Measurements from ENCODE around the gene ZSWIM9. TPM values are rescaled to one million over a fixed set of nuclear protein-coding genes. Genes with fewer than 3 reads are reported as not detected.
A peak's percentile ranks its signal among the peaks of the same experiment; 100 is the strongest.

ZSWIM9 gene
- total RNA-seq, 4 donors from 2014 or later = 0.59 to 13.2 (median 4.2) TPM

GRCh38 chr19:48137411-48137810 lies 33.1 kb upstream of the ZSWIM9 start:
- no peak overlapping the region for H3K27ac ChIP-seq
- no peak for TF ChIP-seq CTCF (IDR thresholded peaks at IDR 0.05)
- no peak for TF ChIP-seq POLR2A (IDR thresholded peaks at IDR 0.05)
- no peak overlapping the region for H3K4me3 ChIP-seq
- H3K36me3 ChIP-seq = no peaks in the 10 kb centered on the region
- H3K4me1 ChIP-seq = no peaks in the 10 kb centered on the region
- DNase-seq = no peak
- H3K9me3 ChIP-seq = no peaks in the 10 kb centered on the region
- intact Hi-C loops (cut with DNase I; ENCODE audit: low total_unique reads) = no loop called here
- no peaks in the 10 kb centered on the region for H3K27me3 ChIP-seq

GRCh38 chr19:48139053-48139452 lies 31.4 kb upstream of the ZSWIM9 start:
- Histone ChIP-seq H3K9me3 (no peaks in the 10 kb centered on the region), H3K27me3 (no peaks in the 10 kb centered on the region), H3K4me1 (no peaks in the 10 kb centered on the region), H3K27ac (no peak overlapping the region), H3K36me3 (no peaks in the 10 kb centered on the region), H3K4me3 (no peak overlapping the region)
- DNase-seq = no peak
- intact Hi-C loops (cut with DNase I; ENCODE audit: low total_unique reads) = no loop called here
- TF ChIP-seq CTCF (IDR thresholded peaks at IDR 0.05) (no peak), POLR2A (IDR thresholded peaks at IDR 0.05) (no peak)

GRCh38 chr19:48147597-48148175 lies 22.8 kb upstream of the ZSWIM9 start:
- intact Hi-C loops (cut with DNase I; ENCODE audit: low total_unique reads) = no loop called here
- no peaks in the 10 kb centered on the region for H3K36me3 ChIP-seq
- H3K9me3 ChIP-seq = no peaks in the 10 kb centered on the region
- DNase-seq = no peak
- no peak for TF ChIP-seq CTCF (IDR thresholded peaks at IDR 0.05)
- TF ChIP-seq POLR2A (IDR thresholded peaks at IDR 0.05) = no peak
- no peaks in the 10 kb centered on the region for H3K27me3 ChIP-seq
- no peak overlapping the region for H3K27ac ChIP-seq
- no peak overlapping the region for H3K4me3 ChIP-seq
- H3K4me1 ChIP-seq = no peaks in the 10 kb centered on the region

- Histone ChIP-seq H3K27ac (peak overlapping the region in 1 of 2 donors; percentile 31), H3K27me3 (no peaks in the 10 kb centered on the region), H3K4me3 (no peak overlapping the region), H3K9me3 (no peaks in the 10 kb centered on the region), H3K4me1 (no peaks in the 10 kb centered on the region), H3K36me3 (no peaks in the 10 kb centered on the region)
- intact Hi-C loops (cut with DNase I; ENCODE audit: low total_unique reads) = no loop called here
- no peak for DNase-seq
- no peak for TF ChIP-seq CTCF (IDR thresholded peaks at IDR 0.05)
- no peak for TF ChIP-seq POLR2A (IDR thresholded peaks at IDR 0.05)
These were observed 21.9 kb upstream of the ZSWIM9 start for GRCh38 chr19:48148576-48148975.

GRCh38 chr19:48149430-48149829 lies 21.1 kb upstream of the ZSWIM9 start:
- intact Hi-C loops (cut with DNase I; ENCODE audit: low total_unique reads) = no loop called here
- TF ChIP-seq POLR2A (IDR thresholded peaks at IDR 0.05) = no peak
- no peak for TF ChIP-seq CTCF (IDR thresholded peaks at IDR 0.05)
- peak; percentile 60 to 71 for DNase-seq
- H3K36me3 ChIP-seq = no peaks in the 10 kb centered on the region
- H3K27me3 ChIP-seq = no peaks in the 10 kb centered on the region
- no peak overlapping the region for H3K4me3 ChIP-seq
- H3K4me1 ChIP-seq = no peaks in the 10 kb centered on the region
- H3K27ac ChIP-seq = peak overlapping the region in 1 of 2 donors; percentile 71
- H3K9me3 ChIP-seq = no peaks in the 10 kb centered on the region
